CD1c-positive myeloid dendritic cell (primary cell): Measurements from ENCODE around the gene P2RX1.

Experiments
- DNase-seq: peaks from one replicate; pipeline ENCODE4 v3.0.0-alpha.2; 2016; ENCODE audit errors: extremely low spot score

Gene P2RX1

GRCh38 chr17:3924512-3925350 is 8.5 kb upstream of the P2RX1 start:
- no peak for DNase-seq

DNA sequence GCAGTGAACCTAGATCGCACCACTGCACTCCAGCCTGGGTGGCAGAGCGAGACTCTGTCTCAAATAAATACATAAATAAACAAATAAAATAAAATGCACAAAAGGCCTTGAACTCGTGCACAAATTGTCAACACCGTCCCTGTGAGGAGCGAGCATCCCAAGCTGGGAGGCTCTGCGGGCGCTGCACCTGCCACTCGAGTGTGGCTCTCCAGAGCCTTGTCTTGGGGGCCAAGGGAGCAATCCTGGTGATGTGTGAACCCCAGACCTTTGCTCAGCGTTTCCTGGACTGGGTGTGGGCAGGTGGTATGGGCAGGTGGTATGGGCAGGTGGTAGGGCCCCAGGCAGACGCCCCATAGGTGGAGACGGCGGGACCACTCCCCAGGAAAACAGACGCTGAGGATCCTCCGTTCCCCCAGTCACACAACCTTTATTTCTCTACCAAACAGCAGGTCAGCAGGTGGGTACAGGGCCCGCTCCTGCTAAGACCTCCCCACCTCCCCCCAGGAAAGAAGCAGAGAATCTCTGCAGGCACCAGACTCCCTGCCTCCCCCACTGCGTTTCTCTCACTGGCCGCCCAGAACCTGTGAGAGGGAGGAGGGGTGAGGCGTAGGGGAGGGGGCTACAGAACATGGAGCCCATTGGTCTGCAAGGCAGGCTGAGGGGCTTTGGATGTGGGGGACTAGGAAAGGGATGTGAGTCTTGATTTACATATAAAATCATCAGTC is 7.4 kb upstream of the P2RX1 start:
- no peak for DNase-seq

DNA sequence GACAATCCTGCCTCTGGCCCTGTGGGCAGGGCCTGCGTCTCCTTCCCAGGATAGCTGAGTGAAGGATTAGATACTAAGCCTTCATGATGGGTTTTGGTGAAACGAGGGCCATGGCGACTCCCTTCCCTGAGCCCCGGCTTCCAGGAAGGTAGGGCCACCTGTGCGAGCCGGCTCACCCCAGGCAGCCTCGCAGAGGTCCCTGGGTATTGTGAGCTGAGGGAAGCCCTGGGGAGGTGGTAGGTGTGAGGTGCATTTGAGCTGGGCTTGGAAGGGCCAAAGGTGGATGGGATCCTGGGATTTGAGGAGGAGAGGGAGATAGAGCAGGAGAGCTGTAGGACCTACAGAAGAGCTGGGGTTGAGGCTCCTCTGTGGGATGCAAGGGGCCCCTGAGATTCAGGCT is 6.5 kb upstream of the P2RX1 start:
- DNase-seq: no peak

DNA sequence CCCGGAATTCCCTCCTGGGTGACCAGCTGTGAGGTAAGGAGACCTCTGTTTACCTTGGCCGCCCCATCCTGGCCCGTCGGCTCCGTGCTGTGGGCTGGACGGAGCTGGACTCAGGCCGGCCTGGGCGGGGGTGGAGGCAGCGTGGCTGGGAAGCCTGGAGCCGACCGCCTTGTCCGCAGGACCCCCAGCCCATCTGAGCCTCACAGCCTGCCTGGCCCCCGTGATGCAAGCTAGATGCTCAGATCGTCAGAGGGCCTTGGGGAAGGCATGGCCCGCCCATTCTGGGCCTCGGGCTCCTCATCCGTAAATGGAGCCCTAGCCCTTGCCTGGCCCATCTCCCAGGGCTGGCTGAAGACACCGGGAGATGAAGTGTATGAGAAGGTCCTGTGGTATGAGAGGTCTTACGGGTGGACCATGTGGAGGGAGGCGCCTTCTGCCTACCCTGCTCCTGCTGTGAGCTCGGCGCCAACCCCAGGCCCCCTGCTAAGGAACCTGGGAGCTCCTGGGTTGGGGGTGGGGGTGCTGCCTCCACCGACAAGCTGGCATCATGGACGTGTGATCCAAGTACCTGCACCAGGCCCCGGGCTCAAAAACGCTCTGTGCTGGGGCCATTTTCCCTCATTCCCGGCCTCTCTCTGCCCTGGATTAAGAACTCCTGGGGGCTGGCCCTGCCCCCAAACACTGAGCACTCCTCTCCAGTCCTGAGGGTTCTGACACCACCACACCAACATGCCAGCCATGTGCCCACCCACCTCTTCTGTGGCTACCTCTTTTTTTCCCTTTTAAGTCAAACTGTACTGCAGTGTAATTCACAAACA is 5.4 kb upstream of the P2RX1 start:
- DNase-seq: no peak

GRCh38 chr17:3921006-3921405 is 4.7 kb upstream of the P2RX1 start:
- DNase-seq: no peak

DNA sequence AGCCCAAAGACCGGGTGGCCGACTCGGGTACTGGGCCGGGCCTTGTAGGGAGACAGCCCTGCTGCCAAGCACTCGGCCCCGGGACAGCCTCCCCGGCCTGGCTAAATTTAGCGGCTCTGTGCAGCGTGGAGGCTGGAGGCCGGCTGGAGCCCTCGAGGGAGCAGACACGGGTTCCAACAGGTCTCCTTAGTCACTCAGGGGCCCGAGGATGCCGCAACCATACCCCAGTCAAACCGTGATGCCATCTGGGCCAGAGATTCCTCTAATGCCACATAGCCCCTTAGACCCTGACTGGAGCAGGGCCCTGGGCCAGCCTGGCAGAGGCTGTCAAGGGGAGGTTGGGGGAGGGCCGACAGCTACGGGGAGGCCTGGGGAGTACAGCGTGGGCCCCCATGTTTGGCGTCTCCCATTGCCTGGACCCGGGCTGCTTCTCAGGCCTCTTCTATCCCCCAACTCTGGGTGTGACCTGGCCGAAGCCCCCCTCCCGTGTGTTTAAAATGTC is 2.9 kb upstream of the P2RX1 start:
- no peak for DNase-seq

GRCh38 chr17:3918372-3919122 is 2.3 kb upstream of the P2RX1 start:
- no peak for DNase-seq

DNA sequence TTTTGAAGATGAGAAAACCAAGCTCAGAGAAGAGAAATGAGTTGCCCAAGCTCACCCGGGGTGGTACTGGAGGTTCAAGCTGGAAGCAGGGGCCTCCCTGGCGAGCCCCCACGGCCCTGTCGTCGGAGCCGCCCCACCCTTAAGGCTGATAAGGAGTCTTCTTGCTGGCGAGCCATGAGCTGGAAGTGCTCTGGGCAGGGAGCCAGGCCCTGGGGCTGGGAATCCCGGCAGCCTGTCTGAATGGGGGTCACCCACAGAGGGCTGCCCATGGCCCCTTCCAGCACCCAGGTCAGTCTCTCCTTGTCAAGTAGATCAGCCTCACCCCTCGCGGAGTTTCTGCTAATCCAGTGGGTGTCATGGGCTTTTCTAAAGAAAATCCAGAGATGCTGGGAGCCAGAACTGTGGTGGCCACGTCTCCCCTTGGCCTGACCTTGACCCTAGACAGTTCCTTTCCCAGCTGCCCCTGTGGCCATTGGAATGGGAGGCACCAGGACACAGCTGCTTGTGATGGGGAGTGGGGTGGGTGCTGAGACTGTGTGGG is 1.2 kb upstream of the P2RX1 start:
- DNase-seq: peak; percentile 28

- DNase-seq: peak; percentile 33
Observed at GRCh38 chr17:3916825-3917224, 560 bp upstream of the P2RX1 start.

- no peak for DNase-seq
Observed at GRCh38 chr17:3915581-3915994, 677 bp downstream of the P2RX1 start.

- peak; percentile 48 for DNase-seq
Observed at GRCh38 chr17:3914312-3914670, 2.0 kb downstream of the P2RX1 start.

GRCh38 chr17:3913531-3914311 is 2.5 kb downstream of the P2RX1 start:
- DNase-seq: peak; percentile 89

- no peak for DNase-seq
Observed at GRCh38 chr17:3912827-3913226, 3.4 kb downstream of the P2RX1 start.

GRCh38 chr17:3911271-3912053 is 4.8 kb downstream of the P2RX1 start:
- peak; percentile 84 for DNase-seq

GRCh38 chr17:3910420-3911270 is 5.6 kb downstream of the P2RX1 start:
- DNase-seq: peak; percentile 47

- peak; percentile 21 for DNase-seq
Observed at GRCh38 chr17:3909257-3909656, 7.0 kb downstream of the P2RX1 start.

GRCh38 chr17:3907483-3908216 is 8.6 kb downstream of the P2RX1 start:
- DNase-seq: no peak

DNA sequence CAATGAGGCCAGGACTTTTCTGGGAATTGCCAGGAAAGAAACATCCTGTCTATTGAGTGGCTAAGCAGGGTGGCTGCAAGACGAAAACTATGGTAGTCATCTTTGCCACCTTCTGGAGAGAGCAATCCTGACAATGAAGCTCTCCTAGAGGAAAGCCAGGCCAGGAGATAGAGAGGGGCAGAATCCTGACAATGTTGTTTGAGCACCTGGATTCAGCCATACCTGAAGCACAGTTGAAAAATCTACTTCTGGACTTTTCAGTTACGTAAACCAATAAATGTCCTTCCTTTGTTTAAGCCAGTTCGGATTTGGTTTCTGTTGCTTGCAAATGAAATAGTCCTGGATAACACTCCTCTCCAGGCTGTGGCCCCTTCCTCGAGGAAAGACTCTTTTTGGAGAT is 9.4 kb downstream of the P2RX1 start:
- DNase-seq: no peak
